DND-41 (cell line): Measurements from ENCODE around the gene ZNF813.

Source experiments
- CTCF ChIP-seq: IDR thresholded peaks from 2 replicates; pipeline ENCODE4 v1.5.1; 2012; ENCODE audit warnings: borderline replicate concordance, low read length, moderate library complexity, mild to moderate bottlenecking; ENCODE audit not compliant: poor library complexity, severe bottlenecking; ENCODE audit errors: extremely low read depth
- EZH2 ChIP-seq: IDR thresholded peaks from 3 replicates; pipeline ENCODE4 v1.6.1; 2012; ENCODE audit warnings: borderline replicate concordance, low read depth, mild to moderate bottlenecking, moderate library complexity, low read length, inconsistent platforms; ENCODE audit not compliant: severe bottlenecking

GRCh38 chr19:53518716-53519115 lies 51.2 kb downstream of the ZNF813 start:
- TF ChIP-seq CTCF = no peak
- no peak for TF ChIP-seq EZH2
